HG03469 (cell line): ENCODE results near the gene GLYAT.
"Not testable (repeated sequence)": the region's sequence is repeated elsewhere in the genome, so short reads cannot be mapped to it uniquely, and the experiment has no call there.

Experiments
- ATAC-seq: cut with Tn5 transposase; IDR thresholded peaks from one replicate; pipeline ENCODE4 v1.9.1; 2021; ENCODE audit warnings: mild to moderate bottlenecking, moderate library complexity, moderate number of reproducible peaks; ENCODE audit not compliant: unreplicated experiment

Gene GLYAT

DNA sequence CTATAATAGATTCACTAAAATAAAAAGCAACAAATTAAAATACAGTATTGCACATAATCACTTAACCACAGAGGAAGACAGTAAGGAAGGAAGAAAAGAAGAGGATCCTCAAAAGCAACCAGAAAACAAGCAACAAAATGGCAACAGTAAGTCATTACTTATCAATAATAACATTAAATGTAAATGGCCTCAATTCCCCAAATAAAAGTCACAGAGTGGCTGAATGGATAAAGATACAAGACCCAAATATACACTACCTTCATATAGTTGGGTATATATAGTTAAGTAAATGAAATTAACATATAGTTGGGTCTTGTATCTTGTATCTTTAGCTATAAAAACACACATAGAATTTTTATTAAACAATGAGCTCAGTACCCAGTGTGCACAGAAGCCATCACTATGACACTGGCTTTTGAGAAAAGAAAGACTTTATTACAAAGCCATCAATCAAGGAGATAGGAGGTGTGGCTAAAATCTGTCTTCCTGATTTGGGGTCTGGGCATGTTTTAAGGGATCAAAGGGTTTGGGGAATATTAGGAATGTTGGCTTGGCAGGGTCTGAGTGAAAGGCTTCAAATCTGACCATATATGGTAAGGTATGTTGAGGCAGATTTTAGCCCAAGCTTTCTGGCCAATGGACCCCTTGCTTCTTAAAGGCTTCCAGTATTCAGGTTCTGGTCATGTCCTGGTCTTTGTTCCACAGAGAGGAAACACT lies 13.4 kb upstream of the GLYAT start:
- no peak for ATAC-seq

DNA sequence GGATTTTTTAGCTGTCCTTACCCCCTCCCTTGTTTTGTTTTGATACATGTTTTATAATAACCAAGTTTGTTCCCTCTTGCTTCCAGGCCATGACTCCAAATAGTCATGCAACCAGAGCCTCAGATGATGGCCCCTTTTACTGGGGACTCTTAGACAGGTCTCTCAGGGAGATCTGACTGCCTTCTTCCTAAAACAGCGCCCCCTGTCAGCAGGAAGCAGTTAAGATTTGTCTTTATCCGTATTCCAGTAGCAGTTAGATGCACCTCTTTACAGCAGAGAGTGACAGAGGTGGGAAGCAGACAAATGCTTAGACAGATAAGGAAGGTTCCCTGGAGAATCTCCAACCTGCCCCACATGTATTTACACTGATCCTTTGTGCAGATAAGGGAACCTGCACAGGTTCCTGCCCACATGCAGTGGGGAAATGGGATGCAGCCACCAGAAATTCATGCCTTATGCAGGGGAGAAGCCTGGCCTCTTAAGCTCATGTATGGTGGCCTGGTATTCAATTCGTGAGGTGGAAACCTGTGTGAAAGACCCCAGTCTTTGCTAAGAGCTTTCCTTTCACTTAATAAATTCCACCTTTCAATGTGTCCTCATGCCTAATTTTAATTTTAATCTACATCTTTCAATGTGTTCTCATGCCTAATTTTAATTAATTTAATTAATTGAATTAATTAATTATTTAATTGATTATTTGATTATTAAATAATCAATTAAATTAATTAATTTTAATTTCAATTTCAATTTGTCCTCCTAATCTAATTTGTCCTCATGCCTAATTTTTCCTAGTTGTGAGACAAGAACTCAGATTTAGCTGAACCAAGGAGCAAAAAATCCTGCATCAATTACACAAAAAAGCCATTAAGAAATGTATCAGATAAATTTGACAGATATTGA lies 11.5 kb upstream of the GLYAT start:
- no peak for ATAC-seq

DNA sequence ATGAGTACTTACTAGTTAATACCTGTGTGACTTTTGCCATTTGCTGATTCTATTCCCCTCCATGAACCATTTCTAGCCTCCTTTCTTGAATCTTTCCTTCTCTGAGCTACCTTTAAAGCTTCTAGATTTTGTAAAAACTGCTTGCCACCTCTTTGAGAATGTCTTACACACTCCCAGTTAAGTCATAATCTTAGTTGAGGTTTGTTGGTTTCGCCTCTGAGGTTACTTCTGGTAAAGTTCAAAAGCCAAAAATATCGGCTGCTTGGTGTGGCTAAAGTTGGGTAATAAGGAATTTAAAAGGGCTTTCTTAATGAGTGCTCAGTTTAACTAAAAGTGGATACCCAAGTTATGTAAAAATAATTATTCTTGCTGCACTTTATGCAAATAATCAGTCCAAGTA lies 10.4 kb upstream of the GLYAT start:
- ATAC-seq, result peak; percentile 79

DNA sequence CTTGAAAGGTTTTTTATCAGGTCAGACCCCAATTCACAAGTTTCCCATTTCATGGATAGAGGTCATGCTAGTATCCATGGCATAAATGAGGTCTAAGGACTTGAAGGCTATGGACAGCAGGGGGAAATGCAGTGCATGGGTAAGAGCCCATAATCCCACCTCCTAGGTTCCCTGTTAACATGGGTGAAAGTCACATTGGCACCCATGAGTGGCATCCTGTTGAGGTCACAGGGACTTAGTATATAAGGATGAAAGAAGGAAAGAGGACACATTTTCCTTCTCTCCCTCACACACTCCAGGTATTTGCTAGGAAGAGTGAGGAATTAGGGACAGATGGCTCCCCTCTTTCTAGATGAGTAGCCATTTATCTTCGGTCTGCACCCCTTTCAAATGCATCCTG lies 9.4 kb upstream of the GLYAT start:
- no peak for ATAC-seq

DNA sequence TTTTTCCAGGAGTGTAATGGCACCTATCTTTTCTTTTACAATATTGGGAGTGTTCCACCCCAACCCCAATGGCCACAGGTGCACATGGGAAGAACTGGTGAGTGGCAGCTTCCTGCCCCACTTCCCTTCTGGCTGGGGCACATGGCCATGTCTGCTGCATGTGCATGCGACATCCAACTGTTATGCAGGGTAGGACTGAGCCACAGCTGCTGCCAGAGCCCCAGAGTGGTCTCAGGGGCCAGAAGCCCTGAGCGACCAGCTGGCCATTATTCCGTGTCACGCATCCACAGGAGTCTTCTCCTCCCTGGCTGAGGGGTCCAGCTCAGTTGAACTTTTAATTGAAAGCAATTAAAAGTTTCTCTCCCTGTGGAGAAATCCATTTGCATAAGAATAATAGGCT lies 8.7 kb upstream of the GLYAT start:
- no peak for ATAC-seq

DNA sequence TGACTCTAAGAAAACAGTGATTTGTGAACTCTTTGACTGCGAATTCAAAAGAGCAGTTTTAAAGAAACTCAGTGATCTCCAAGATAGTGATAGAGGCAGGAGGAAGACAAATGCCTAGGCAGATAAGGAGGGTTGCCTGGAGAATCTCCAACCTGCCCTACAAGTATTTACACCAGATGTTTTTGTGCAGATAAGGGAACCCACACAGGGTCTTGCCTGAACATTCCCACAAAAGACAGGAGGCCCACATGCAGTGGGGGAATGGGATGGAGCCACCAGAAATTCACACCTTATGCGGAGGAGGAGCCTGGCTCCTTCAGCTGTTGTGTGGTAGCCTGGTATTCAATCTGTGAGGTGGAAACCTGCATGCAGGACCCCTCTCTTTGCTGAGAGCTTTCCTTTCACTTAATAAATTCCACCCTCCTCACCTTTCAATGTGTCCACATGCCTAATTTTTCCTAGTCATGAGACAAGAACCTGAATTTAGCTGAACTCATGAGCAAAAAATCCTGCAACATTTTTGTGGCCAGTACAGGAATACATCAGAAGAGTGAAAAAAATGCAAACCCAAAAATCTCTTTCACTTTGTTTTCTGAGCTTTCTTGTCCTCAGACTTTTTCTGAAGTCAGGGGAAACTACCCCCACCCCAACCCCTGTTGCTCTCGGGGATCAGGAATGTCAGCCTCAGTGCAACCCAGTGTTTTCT lies 8.1 kb upstream of the GLYAT start:
- ATAC-seq, result no peak

DNA sequence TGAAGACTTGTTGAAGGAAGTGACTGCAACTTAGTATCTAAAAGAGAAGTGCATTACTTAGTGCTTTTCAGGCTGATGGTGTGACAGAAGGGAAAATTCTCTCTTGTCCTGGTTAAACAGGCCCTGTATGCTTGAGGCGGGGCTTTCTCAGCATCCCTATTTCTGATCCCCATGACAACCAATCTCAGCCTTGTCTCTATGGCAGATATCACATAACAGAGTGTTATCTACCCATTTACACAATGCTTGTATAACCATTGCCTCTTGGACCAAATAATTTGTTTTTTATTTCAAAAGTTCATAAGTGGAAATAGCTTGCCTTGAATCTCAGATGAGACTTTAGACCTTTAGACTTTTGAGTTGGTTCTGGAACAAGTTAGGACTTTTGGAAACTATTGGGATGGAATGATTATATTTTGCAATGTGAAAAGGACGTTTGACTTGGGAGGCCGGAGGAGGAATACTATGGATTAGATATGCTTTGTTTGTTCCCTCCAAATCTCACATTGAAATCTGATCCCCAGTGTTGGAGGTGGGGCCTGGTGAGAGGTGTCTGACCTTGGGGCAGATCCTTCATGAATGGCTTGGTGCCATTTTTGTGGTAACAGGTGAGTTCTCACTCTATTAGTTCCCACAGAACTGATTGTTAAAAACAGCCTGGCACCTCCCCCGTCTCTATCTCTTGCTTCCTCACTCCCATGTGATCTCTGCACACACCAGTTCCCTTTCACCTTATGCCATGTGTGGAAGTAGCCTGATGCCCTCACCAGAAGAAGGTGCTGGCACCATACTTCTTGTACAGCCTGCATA lies 3.1 kb upstream of the GLYAT start:
- no peak for ATAC-seq

DNA sequence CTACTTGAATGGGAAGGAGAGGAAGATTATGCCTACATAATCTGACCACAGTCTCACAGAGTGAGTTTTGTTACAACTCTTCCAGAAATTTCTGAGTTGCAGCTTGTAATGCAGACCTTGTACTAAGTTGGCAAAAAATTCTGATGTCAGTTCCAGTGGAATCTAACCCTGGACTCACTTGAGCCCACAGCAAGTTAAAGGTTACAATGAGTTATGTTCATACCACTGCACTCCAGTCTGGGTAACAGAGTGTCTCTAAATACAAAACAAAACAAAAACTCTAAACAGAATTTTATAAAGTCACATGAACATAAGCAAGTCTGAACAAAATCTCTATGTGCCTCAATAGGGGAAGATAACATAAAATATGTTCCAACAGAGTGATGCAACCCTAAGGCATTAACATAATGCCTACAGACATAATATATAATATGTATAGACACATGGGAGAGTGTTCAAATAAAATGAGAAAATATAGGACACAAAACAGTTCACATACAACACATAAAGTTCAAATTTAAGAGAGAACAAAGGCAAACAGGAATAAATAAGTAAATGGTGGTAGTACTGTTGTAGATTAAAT lies 1.1 kb downstream of the GLYAT start:
- ATAC-seq, result no peak

DNA sequence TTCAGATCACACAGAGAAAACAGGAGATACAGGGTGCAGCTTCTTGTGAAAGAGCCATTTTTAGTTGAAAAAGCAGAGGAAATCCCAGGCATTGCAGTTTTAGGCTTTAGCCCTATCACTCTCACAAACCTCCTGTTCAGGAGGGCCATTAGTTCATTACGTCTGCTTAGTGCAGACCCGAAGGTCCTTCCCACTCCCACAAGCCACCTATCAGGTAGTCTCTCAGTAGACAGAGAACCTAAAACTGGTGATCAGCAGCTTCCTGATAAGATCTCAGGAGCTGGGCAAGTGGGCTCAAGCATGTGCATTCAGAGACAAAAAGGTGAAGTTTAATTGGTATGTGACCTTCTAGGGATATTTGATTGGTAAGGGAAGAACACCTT lies 4.3 kb downstream of the GLYAT start:
- ATAC-seq, result no peak

DNA sequence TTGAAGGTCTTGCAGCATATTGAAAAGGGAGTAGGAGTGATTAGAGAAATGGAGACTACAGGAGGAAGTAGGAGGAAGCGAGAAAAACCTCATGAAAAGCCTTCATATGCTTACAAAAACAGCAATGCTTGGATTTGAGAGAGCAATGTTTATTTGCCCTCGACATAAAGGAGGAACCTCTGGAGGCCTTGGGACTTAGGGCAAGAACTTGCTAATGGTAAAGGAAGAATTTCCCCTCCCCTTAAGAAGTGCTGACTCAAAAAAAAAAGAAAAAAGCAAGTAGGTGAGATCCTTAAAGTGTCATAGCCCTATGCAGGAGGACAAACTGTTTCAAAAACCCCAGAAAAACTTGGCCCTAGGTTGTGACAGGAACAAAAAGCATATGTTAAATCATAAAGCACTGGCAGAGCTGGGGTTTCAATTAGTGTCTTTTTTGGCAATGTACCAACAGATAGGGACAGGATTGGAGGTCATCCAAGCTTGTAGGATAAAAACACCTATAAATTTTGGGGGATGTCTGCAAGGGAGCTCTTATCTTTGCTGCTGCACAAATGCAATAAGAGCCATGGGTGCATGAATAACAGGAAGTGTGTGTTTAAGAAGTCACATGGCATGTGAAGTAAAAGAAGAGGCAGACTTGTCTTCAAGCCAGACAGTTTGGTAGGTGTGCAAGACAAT lies 4.9 kb downstream of the GLYAT start:
- no peak for ATAC-seq

DNA sequence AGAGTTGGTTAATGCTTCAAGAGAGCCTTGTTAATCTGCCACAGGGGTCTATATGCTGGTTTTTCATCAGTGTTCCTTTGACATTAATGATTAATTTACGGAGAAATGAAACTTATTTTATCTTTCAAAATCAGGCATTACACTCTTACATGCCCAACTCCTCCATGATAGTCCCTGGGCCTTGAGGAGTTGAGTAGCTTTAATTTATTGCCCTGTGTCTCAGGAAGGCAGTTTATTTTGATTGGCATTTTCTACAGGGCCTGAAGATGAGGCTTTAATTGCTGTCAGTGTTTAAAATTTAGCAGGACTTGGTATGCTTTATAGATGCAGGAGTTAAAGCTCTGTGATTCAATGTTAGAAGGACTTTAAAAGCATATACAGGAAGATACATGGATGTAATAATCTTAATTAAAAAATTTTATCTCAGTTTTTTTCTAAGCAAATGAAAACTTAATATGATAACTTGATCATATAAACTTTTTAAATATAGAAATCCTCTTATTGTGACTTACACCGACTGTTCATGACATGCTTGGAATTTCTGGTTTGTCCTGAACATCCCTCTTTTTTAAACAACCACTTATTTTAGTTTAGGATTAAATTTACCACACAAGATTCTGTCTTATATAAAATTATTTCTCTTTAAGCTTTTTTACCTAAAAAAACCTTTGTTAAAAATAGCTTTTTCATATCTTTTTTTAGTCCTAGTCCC lies 12.2 kb downstream of the GLYAT start:
- ATAC-seq, result no peak

DNA sequence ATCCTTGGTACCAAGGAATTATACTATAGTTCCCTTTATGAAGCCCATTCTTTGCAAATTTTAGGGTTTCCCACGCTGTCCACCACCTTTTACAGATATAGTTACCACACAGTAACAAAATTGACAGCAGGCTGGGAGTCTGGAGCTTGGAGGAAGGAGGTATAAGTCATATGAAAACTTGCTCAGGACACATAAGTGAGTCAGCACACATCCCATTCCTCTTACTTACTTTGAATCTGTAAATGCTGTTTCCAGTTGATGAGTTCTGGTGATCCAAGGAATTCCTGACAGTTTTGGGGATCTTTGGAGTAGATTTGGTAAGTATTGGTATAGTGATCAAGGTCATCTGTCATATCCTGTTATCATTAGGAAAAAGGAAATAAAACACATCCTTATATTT lies 19.2 kb downstream of the GLYAT start:
- ATAC-seq, result no peak

DNA sequence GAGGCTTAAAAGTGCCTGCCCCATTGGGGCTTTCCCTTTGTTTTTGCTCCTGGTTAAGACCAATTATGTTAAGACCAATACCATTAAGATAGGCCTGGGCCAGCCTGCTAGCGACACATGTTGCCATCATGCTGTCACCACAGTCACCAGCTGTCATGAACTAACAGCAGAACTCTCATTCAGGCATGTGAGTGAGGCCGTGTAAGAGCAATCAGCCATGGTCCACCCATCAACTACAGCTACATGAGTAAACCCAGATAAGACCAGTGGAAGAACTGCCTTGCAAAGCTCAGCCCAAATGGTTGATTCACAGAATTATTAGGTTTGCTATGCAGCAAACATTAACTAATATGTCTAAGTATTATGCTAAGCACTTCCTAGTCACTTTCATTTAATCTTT lies 19.9 kb downstream of the GLYAT start:
- no peak for ATAC-seq

DNA sequence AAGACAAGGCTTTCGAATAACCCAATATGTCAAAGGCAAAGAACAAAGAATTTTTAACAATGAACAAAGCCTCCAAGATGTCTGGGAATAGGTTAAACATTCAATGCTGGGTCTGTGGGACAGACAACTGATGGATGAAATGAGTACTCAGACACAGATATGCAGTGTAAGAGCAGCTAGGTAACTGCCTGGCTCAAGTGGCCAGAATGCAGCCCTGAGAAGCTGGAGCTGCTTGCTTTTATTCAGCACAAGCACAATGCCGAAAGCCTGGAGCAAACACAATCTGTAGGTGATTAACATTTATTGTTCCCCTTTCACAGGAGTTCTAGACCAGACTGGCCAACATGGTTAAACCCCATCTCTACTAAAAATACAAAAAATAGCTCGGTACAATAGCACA lies 24.0 kb downstream of the GLYAT start:
- no peak for ATAC-seq

DNA sequence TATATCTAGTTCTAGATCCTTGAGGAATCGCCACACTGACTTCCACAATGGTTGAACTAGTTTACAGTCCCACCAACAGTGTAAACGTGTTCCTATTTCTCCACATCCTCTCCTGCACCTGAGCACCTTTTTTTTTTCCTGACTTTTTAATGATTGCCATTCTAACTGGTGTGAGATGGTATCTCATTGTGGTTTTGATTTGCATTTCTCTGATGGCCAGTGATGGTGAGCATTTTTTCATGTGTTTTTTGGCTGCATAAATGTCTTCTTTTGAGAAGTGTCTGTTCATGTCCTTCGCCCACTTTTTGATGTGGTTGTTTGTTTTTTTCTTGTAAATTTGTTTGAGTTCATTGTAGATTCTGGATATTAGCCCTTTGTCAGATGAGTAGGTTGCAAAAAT lies 34.9 kb downstream of the GLYAT start:
- not testable (repeated sequence) for ATAC-seq

DNA sequence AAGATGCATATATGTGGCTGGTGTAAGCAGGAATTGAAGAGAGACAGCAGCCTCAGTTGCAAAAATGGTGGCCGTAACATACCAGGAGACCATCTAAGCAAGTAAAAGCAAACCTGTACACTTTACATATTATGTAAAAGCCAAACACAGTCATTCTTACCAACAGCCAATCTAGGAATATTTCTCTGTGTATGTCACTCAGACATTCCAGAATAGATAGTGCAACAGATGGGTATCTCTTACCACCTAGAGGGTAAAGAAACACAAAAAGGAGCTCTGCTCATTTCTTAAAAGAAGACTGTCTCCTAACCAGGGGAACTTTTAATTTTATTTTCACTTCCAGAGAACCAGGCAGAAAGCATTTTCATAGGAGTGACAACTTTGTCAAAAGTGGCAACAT lies 38.7 kb downstream of the GLYAT start:
- no peak for ATAC-seq

DNA sequence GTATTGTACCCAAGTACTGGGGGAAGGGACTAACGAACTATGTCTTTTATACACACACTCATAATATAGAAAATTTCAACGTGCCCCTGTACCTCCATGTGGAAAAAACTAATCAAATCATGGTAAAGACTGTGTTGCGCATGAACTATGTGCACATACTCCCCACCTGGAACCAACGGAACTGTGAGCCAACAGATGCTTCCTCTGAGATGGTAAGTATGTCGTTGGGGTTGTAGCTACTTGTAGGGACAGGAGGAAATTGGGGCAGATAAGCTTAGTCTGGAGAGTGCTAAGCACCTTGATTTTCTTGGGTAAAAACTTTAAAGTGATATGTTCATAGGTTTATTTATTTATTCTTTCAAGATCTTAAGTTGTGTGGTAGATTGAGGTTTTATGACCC lies 40.1 kb downstream of the GLYAT start:
- ATAC-seq, result no peak

DNA sequence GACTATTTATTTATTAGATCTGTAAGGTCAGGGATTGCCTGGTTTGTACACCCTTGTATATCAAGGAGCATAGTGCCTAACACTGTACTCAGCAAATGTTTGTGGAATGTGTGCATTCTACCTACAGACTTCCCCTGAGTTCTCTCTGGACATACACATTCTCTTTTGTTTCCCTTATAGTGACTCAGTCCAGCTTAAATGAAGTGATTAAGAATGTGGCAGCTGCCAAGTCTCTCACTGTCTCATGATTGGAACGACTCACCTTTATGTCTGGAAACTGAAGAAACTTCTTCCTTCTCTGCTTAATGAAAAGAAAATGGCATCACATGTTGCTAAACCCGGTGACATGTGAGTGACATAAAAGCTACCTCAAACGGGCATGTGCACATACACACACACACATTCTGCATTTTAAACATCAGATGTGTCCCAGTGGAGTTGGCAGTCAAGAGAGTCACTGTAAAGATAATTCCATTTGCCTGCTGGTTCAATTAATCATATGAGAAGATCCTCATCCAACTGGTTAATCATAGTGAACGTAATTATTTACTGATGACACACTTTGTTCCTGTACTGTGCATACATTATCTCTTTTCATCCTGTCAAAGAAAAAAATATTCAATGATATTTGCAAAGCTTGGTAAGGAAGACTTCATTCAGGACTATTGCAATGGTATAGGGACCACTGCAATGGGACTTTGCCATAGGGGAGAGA lies 42.8 kb downstream of the GLYAT start:
- no peak for ATAC-seq
